ENCODE data around the gene TPCN2.
A peak's percentile ranks its signal among the peaks of the same experiment; 100 is the strongest.

The TPCN2 gene

GRCh38 chr11:69152733-69153421 is 104.1 kb downstream of the TPCN2 start:
- no peak for DNase-seq (ENCODE audit: low spot score)

GRCh38 chr11:69153661-69154060 is 104.9 kb downstream of the TPCN2 start:
- no peak for DNase-seq (ENCODE audit: low spot score)

DNA sequence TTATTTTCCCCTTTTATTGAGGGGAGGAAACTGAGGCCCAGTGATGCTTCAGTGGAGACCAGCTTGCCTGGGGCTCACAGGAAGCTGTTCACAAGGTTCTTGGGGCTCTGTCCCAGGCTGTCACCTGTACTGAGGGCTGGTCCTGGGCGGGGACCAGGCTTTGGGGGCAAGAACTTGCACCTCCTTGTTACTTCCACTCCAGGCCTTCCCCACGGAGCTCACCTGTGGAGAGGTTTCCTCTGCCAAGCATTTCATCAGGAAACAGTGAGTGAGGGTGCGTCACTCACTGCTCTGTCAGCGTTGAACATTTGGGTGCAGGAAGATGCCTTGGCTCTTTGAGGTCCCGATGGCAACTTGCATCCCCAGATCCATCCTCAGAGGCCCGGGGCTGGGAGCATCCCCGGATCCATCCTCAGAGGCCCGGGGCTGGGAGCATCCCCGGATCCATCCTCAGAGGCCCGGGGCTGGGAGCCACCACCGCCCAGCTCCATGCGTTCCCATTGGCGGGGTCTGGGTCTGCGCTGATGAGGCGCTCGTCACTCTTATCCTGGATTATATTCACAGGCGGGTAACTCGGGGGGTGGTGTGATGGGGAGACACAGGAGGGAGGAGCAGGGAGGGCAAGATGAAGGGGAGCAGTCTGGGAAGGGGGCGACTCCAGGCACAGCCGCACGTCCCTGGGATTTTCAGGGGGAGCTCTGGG is 105.6 kb downstream of the TPCN2 start:
- no peak for DNase-seq (ENCODE audit: low spot score)

- no peak for DNase-seq (ENCODE audit: low spot score)
These were observed 106.2 kb downstream of the TPCN2 start for GRCh38 chr11:69154938-69155301.

- no peak for DNase-seq (ENCODE audit: low spot score)
These were observed 106.8 kb downstream of the TPCN2 start, which contains the start of gene SMIM38 for GRCh38 chr11:69155302-69156234. Gene SMIM38 (plus strand): TSS chr11:69155935. CDS start chr11:69157847, 1,912 bp downstream.

GRCh38 chr11:69156235-69156639 is 107.5 kb downstream of the TPCN2 start:
- DNase-seq (ENCODE audit: low spot score): no peak

DNA sequence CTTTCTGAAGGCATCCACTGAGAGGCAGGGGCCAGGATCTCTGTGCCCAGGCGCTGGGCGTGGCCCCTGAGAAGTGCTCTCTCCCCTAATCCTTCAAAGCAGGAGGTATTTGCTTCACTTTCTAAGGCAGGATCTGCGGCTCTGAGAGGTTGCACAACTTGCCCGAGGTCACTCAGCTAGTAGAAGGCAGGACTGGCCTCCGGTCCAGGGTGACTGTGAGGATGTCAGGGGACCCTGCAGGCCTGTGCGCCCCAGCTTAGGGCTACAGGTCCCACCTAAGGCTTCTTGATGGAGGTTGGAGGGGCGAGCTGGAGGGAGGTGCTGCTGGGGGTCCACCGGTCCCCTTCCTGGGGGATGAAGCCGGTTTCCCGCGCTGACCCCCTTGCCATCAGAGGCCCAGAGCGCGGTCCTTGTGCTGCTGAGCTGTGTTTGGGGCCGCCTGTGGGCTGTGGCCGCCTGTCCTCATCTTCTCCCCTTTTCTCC is 108.0 kb downstream of the TPCN2 start:
- DNase-seq (ENCODE audit: low spot score): no peak

GRCh38 chr11:69157156-69157821 is 108.6 kb downstream of the TPCN2 start:
- peak; percentile 33 for DNase-seq (ENCODE audit: low spot score)

DNA sequence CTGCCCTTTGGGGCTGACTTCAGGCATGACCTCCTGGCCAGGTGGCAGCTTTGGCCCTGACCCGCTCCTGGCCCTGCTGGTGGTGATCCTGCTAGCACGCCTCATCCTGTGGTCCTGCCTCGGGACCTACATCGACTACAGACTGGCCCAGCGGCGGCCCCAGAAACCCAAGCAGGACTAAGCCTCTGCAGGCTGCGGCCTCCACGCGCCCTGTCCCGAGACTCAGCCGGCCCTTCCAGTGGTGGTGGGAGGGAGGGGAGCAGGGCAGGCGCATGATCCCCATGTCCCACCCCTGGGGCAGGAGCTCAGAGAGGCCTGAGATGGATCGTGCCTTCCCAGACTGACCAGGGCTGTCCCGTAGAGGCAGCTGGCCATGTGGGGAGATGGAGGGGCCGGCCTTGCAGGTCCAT is 109.1 kb downstream of the TPCN2 start:
- no peak for DNase-seq (ENCODE audit: low spot score)

- DNase-seq (ENCODE audit: low spot score): no peak
These were observed 109.8 kb downstream of the TPCN2 start for GRCh38 chr11:69158301-69159149.

- no peak for DNase-seq (ENCODE audit: low spot score)
These were observed 110.6 kb downstream of the TPCN2 start for GRCh38 chr11:69159150-69159852.

DNA sequence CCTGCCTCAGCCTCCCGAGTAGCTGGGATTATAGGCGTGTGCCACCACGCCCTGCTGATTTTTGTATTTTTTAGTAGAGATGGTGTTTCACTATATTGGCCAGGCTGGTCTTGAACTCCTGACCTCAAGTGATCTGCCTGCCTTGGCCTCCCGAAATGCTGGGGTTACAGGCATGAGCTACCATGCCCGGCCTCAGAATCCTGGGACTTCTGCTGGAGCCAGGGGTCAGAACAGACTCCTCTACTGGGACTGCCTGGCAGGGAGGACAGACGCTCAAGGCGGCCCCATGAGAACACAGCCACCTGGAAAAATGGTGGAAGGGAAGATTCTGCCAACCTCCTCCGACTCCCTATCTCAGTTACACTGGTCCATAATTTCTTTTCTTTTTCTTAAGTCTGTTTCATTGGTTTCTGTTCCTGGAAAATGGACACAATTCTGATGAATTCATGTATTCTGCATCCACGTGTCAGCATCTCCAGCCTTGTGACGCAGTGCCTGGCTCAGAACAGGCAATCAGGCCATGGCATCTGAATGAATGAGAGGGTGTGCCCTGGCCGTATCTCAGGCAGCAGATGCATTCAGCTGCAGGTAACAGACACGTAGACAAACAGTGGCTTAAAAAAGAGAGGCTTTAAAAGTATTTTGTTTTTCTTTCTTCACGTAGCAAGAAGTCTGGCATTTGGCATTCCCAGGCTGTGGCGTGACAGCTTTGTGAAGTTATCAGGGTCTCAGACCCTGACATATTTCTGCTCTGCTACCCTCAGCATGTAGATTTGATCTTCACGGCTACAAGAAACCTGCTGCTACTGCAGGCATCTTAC is 111.8 kb downstream of the TPCN2 start:
- no peak for DNase-seq (ENCODE audit: low spot score)

GRCh38 chr11:69161117-69161407 is 112.3 kb downstream of the TPCN2 start:
- DNase-seq (ENCODE audit: low spot score): no peak

- no peak for DNase-seq (ENCODE audit: low spot score)
These were observed 113.8 kb downstream of the TPCN2 start for GRCh38 chr11:69162505-69162904.

DNA sequence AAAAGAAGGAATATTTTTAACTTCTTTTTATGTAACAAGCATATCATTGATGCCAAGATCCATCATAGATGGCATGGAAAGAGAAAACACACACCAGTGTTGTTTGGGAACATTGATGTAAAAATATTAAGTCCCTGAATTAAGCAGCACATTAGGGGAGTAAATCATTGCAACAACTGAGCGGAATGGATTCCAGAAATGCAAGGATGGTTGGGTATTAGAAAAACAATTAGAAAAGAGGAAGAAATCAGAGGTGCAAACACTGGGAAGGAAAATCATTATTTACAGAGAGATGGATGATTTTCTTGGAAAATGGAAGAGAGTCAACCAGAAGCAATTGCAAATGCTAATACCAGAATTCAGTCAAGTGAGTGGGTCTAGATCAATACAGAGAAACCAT is 115.1 kb downstream of the TPCN2 start:
- no peak for DNase-seq (ENCODE audit: low spot score)

- DNase-seq (ENCODE audit: low spot score): no peak
These were observed 116.1 kb downstream of the TPCN2 start for GRCh38 chr11:69164824-69165223.

- no peak for DNase-seq (ENCODE audit: low spot score)
These were observed 117.0 kb downstream of the TPCN2 start for GRCh38 chr11:69165775-69166174.

DNA sequence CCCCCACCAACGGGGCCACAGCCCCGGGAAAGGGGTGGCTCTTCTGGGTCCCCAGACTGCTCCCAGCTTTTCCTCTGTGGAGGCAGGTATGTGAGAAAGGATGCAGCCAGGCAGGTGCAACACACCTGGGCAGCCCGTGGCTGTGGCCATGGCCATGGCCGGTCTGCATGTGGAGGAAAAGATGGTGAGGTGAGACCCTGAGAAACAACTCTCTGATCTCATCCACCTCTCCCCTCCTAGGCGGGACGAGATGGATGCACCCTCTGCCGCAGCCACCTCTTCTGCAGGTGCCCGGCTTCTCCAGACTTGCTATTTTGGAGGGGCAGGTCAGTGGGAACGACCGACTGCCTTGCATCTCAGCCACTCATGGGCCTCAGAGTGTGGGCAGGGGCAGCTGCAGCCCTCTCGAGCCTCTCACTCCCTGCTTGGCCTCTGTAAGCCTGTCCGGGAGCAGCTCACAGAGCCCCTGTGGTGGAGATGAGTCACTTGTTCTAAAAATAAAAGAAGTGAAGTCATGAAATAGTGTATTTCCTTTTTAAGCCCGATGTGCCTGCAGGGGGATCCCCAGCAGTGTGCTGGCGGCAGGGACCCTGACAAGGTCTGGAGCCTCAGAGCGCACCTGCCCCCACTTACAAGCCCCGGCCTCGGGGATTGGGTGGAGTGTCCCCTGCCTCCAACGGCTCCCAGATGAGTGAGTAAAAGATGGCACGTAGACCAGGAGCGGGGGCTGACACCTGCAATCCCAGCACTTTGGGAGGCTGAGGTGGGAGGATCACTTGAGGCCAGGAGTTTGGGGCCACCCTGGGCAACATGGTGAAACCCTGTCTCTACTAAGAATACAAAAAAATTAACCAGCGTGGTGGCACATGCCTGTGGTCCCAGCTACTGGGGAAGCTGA is 117.7 kb downstream of the TPCN2 start:
- peak; percentile 81 for DNase-seq (ENCODE audit: low spot score)

All from kidney capillary endothelial cell (primary cell).